GM21723 (cell line): ENCODE data around the gene AMPH.
"Not testable (repeated sequence)": the region's sequence is repeated elsewhere in the genome, so short reads cannot be mapped to it uniquely, and the experiment has no call there.

Experiments
- ATAC-seq: cut with Tn5 transposase; IDR thresholded peaks from one replicate; pipeline ENCODE4 v1.9.1; 2021; ENCODE audit warnings: mild to moderate bottlenecking, moderate library complexity; ENCODE audit not compliant: unreplicated experiment

The AMPH gene

DNA sequence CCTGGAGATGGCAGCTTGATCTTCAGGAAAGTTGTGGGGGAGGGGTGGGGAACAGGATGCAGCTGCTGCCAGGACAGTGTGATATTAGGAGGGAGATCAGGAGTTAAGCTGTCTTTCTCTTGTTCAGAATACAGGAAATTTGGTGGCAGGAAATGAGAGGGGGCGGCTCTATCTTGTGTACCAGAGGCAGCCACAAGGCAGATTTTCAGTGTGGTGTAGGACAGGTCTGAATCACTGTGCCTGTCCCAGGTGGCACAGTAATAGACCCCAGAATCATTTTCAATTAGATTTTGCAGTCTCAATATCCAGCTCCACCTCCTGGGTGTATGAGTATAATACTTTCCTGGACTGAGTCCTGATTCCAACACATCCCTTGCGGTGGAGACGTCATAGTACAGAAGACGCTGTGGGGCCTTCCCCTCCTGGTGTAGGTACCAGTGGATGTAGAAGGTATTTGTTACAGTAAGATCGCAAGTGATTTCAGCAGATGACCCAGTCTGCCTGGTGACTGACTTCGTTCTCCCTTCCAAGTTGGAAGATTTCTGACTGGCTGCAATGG, 272.8 kb downstream of the AMPH start:
- peak; percentile 43 for ATAC-seq

DNA sequence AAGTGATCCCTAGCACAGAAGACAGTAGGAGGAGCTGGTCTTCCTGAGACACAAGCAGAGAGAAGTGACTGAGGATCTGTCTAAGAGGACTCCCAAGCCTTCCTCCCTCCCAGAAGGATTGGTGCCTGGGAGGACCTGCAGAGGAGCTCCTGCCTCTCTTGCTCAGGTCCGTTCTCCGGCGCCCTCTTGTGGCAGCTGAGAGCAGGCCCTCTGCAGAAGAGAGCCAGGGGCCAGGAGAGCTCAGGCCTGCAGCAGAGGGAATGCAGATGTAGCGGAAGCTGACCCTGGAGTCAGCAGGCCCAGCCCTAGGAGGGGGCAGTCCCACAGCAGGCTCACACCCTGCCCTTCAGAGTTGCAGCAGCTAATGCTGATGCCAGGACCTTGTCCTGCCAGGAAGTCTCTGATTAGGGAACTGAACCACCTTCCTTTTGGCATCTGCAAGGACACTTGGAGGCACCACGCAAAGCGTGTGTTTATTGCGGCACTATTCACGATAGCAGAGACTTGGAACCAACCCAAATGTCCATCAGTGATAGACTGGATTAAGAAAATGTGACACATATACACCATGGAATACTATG, 276.8 kb downstream of the AMPH start:
- not testable (repeated sequence) for ATAC-seq

DNA sequence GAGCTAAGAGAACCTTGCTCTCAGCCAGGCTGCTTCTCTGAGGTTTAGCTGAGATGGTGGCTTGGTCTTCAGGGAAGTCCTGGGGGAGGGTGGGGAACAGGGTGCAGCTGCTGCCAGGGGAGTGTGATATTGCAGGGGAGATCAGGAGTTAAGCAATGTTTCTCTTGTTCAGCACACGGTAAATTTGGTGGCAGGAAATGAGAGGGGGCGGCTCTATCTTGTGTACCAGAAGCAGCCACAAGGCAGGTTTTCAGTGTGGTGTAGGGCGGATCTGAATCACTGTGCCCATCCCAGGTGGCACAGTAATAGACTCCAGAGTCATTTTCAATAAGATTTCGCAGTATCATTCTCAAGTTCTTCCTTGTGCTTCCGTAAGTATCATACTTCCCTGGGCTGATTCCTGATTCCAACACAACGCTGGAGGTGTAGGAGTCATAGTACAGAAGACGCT, 277.7 kb downstream of the AMPH start:
- not testable (repeated sequence) for ATAC-seq

DNA sequence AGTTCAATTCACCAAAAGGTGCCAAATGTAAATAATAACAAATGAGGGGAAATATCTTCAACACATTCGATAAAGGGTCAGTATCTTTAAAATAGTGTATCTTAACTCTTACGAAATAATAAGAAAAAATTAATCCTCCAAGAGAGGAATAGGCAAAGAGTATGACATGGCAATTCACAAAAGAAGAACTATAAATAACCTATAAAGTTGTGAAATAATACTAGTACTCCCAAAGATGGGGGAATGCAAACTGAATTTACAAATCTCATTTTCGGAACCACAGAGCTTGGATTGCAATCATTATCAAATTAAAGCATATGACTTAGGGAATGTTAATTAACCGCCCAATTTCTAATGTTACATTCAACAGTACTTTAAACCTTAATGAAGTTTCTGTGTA, 279.6 kb downstream of the AMPH start:
- no peak for ATAC-seq

DNA sequence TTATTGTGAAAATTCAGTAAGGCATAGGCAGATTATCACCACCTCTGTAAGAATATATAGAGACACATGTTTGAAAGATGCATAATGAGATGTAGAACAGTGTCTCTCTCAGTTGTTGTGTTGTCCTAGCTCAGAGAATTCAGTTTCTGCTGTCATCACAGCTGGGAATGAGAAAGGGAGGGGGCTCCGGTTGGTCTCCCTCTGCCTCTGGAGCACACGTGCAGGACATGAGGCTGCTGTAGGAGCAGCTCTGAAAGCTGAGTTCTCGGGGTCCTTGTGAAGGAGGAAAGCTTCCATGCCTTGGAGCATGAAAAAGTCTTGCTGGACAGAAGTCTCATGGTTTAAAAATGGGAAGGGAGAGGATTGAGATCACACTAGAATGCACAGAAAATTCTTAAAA, 280.4 kb downstream of the AMPH start:
- ATAC-seq, result not testable (repeated sequence)

DNA sequence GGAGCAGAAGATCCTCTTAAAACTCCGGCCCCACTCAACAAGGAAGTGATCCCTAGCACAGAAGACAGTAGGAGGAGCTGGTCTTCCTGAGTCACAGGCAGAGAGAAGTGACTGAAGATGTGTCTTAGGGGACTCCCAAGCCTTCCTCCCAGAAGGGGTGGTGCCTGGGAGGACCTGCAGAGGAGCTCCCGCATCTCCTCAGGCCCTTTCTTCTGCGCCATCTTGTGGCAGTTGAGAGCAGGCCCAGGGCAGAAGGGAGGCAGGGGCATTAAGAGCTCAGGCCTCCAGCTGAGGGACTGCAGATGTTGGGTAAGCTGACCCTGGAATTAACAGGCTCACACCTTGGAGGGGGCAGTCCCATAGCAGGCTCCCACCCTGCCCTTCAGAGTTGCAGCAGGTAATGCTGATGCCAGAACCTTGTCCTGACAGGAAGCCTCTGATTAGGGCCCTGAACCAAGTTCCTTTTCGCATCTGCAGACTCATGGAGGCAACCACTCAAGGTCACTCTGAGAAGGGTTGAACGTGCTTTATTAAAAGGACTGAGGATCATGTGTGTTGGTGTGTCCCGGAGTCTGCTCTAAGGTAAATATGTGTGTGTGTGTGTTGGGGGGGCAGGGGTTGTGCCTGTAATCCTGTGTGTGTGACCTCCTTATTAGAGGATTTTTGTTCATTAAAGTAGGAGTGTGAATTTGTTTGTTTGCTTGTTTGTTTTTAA, 281.1 kb downstream of the AMPH start:
- peak; percentile 79 for ATAC-seq

DNA sequence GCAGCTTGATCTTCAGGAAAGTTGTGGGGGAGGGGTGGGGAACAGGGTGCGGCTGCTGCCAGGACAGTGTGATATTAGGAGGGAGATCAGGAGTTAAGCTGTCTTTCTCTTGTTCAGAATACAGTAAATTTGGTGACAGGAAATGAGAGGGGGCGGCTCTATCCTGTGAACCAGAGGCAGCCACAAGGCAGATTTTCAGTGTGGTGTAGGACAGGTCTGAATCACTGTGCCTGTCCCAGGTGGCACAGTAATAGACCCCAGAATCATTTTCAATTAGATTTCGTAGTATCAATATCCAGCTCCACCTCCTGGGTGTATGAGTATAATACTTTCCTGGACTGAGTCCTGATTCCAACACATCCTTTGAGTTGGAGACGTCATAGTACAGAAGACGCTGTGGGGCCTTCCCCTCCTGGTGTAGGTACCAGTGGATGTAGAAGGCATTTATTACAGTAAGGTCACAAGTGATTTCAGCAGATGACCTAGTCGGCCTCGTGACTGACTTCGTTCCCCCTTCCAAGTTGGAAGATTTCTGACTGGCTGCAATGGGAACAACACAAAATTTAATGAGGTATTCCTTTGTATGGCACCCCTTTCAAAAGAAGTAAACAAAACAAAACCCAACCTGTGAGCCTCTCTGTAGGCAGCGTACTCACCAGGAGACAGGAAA, 281.9 kb downstream of the AMPH start:
- ATAC-seq, result peak; percentile 39

DNA sequence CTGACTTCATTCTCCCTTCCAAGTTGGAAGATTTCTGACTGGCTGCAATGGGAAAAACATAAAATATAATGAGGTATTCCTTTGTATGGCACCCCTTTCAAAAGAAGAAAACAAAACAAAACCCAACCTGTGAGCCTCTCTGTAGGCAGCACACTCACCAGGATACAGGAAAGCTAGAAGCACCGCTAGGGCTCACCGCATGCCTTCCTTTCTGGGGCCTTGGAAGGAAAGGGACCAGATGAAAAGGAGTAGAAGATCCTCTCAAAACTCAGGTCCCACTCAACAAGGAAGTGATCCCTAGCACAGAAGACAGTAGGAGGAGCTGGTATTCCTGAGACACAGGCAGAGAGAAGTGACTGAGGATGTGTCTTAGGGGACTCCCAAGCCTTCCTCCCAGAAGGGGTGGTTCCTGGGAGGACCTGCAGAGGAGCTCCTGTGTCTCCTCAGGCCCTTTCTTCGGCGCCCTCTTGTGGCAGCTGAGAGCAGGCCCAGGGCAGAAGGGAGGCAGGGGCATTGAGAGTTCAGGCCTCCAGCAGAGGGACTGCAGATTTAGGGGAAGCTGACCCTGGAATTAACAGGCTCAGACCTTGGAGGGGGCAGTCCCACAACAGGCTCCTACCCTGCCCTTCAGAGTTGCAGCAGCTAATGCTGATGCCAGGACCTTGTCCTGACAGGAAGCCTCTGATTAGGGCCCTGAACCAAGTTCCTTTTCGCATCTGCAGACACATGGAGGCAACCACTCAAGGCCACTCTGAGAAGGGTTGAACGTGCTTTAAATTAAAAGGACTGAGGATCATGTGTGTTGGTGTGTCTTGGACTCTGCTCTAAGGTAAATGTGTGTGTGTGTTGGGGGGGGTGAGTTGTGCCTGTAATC, 285.6 kb downstream of the AMPH start:
- peak; percentile 45 for ATAC-seq

DNA sequence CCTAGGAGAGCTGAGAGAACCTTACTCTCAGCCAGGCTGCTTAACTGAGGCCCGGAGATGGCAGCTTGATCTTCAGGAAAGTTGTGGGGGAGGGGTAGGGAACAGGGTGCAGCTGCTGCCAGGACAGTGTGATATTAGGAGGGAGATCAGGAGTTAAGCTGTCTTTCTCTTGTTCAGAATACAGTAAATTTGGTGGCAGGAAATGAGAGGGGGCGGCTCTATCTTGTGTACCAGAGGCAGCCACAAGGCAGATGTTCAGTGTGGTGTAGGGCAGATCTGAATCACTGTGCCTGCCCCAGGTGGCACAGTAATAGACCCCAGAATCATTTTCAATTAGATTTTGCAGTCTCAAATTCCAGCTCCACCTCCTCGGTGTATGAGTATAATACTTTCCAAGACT, 286.4 kb downstream of the AMPH start:
- ATAC-seq, result peak; percentile 53

DNA sequence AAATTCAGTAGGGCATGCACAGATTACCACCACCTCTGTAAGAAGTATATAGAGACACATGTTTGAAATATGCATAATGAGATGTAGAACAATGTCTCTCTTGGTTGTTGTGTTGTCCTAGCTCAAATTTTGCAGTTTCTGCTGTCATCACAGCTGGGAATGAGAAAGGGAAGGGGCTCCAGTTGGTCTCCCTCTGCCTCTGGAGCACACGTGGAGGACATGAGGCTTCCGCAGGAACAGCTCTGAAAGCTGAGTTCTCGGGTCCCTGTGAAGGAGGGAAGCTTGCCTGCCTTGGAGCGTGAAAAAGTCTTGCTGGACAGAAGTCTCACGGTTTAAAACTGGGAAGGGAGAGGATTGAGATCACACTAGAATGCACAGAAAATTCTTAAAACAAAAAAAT, 289.0 kb downstream of the AMPH start:
- ATAC-seq, result not testable (repeated sequence)

DNA sequence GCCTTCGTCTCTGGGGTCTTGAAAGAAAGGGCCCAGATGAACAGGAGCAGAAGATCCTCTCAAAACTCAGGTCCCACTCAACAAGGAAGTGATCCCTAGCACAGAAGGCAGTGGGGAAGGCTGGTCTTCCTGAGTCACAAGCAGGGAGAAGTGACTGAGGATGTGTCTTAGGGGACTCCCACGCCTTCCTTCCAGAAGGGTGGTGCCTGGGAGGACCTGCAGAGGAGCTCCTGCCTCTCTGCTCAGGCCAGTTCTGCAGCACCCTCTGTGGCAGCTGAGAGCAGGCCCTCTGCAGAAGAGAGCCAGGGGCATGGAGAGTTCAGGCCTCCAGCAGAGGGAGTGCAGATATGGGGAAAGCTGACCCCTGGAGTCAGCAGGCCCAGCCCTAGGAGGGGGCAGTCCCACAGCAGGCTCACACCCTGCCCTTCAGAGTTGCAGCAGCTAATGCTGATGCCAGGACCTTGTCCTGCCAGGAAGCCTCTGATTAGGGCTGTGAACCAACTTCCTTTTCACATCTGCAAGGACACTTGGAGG, 289.9 kb downstream of the AMPH start:
- ATAC-seq, result not testable (repeated sequence)

DNA sequence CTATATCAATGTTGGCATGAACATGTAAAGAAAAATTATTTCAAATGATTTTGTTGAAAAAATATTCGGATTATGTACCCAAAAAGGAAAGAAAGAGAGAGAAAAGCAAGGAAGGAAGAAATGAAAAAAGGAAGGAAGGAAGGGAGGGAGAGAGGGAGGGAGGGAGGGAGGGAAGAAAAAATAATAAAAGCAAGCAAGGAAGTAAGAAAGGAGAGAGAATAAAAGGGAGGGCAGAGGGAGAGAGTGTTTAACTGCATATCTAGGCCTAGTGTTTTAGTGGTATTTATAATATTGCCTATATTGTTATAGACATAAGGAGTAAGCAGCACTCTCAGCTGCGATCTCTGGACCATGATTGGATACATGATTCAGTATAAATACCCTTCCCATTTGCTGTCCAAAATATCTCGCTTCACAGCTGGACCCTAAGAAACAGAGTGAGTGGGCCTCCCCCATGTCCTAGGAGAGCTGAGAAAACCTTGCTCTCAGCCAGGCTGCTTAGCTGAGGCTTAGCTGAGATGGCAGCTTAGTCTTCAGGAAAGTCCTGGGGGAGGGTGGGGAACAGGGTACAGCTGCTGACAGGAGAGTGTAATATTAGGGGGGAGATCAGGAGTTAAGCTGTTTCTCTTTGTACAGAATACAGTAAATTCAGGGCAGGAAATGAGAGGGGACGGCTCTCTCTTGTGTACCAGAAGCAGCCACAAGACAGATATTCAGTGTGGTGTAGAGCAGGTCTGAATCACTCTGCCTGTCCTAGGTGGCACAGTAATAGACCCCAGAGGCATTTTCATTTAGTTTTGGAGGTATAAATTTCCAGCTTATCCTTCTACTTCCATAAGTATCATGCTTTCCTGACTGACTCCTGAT, 291.0 kb downstream of the AMPH start:
- no peak for ATAC-seq

DNA sequence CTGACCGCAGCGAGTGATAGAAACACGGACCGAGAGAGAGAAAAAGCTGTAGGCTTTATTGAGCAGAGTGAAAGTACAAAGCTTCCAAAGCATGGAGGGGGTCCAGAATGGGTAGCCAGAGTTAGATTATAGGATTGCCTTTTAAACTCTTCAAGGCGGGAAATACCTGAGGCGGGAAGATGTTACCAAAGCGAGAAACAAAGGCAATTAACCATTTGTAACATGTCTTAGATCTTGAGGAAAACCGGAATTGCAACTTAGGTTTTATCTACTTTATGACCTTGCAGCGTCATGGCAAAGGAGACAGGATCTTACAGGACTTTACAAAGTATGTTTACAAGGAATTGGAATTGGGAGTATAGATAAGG, 295.0 kb downstream of the AMPH start:
- not testable (repeated sequence) for ATAC-seq

DNA sequence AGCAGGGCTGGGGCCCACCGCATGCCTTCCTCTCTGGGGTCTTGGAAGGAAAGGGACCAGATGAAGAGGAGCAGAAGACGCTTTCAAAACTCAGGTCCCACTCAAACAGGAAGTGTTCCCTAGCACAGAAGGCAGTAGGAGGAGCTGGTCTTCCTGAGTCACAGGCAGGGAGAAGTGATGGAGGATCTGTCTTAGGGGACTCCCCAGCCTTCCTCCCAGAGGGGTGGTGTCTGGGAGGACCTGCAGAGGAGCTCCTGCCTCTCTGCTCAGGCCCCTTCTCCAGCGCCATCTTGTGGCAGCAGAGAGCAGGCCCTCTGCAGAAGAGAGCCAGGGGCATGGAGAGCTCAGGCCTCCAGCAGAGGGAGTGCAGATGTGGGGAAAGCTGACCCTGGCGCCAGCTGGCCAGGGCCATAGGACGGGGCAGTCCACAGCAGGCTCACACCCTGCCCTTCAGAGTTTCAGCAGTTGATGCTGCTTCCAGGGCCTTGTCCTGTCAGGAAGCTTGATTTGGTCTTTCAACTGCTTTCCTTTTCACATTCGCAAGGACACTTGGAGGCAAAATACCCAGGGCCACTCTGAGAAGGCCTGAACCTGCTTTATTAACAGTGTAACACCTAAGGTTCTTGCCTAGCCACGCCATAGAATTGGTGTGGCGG, 295.6 kb downstream of the AMPH start:
- ATAC-seq, result peak; percentile 97

DNA sequence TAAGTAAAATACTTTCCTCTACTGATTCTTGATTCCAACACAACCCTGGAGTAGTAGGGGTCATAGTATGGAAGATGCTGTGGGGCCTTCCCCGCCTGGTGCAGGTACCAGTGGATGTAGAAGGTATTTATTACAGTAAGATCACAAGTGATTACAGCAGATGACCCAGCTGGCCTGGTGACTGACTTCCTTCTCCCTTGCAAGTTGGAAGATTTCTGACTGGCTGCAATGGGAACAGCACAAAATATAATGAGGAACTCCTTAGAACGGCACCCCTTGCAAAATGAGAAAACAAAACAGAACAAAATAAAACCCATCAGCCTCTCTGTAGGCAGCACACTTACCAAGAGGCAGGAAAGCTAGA, 296.1 kb downstream of the AMPH start:
- no peak for ATAC-seq

DNA sequence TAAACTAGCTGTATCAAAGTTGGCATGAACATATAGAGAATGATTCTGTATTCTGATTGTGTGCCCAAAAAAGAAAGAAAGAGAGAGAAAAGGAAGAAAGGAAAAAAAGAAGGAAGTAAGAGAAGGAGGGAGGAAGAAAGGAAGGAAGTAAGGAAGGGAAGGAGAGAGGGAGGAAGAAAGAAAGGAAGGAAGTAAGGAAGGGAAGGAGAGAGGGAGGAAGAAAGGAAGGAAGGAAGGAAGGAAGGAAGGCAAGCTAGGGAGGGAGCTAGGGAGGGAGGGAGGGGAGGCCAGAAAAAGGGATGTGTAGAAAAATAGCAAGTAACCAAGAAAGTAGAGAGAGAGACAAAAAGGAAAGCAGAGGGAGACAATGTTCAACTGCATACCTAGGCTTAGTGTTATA, 297.0 kb downstream of the AMPH start:
- no peak for ATAC-seq
